ENCODE results near the gene DOCK4.

GRCh38 chr7:112134039-112134438, 72.2 kb downstream of the DOCK4 start:
- no peak for TF ChIP-seq CTCF (IDR thresholded peaks at IDR 0.05)
- no peak for TF ChIP-seq POLR2A (IDR thresholded peaks at IDR 0.05)

All from esophagus squamous epithelium (tissue), 4 donors.